Stimulated activated CD8-positive, alpha-beta memory T cell treated with anti-CD3 and anti-CD28 coated beads, Interleukin-15, amount 100 ng/mL, for 1 hour (primary cell): ENCODE measurements around the gene CLDN20.
"Not testable (repeated sequence)": the region's sequence is repeated elsewhere in the genome, so short reads cannot be mapped to it uniquely, and the experiment has no call there.

Experiments used
- DNase-seq: peaks from one replicate; pipeline ENCODE4 v3.0.0-alpha.2; 2020; ENCODE audit warnings: low read depth

The CLDN20 gene

GRCh38 chr6:155263373-155264063 is at the start of gene CLDN20:
CLDN20 (plus strand) TSS chr6:155264013; CDS start chr6:155275720, 11,707 bp downstream.
- DNase-seq, result no peak

- no peak for DNase-seq
These were observed 47.9 kb upstream of the CLDN20 start for GRCh38 chr6:155215906-155216305.

- DNase-seq, result no peak
These were observed 47.3 kb upstream of the CLDN20 start for GRCh38 chr6:155216312-155217046.

- DNase-seq, result not testable (repeated sequence)
These were observed 45.1 kb upstream of the CLDN20 start for GRCh38 chr6:155218711-155219110.

GRCh38 chr6:155219299-155219698 is 44.5 kb upstream of the CLDN20 start:
- DNase-seq, result no peak

- DNase-seq, result no peak
These were observed 43.9 kb upstream of the CLDN20 start for GRCh38 chr6:155219858-155220301.

GRCh38 chr6:155221086-155221485 is 42.7 kb upstream of the CLDN20 start:
- DNase-seq, result no peak

GRCh38 chr6:155222506-155222905 is 41.3 kb upstream of the CLDN20 start:
- no peak for DNase-seq

- DNase-seq, result no peak
These were observed 40.0 kb upstream of the CLDN20 start for GRCh38 chr6:155223646-155224451.

- DNase-seq, result no peak
These were observed 39.2 kb upstream of the CLDN20 start for GRCh38 chr6:155224618-155225017.

GRCh38 chr6:155227046-155227445 is 36.8 kb upstream of the CLDN20 start:
- no peak for DNase-seq

GRCh38 chr6:155228546-155229166 is 35.2 kb upstream of the CLDN20 start:
- DNase-seq, result no peak

- not testable (repeated sequence) for DNase-seq
These were observed 32.8 kb upstream of the CLDN20 start for GRCh38 chr6:155230975-155231374.

GRCh38 chr6:155232848-155233247 is 31.0 kb upstream of the CLDN20 start:
- DNase-seq, result no peak

GRCh38 chr6:155234167-155234566 is 29.6 kb upstream of the CLDN20 start:
- DNase-seq, result no peak

- no peak for DNase-seq
These were observed 29.1 kb upstream of the CLDN20 start for GRCh38 chr6:155234687-155235086.

- no peak for DNase-seq
These were observed 28.7 kb upstream of the CLDN20 start for GRCh38 chr6:155235087-155235486.

- DNase-seq, result no peak
These were observed 26.2 kb upstream of the CLDN20 start for GRCh38 chr6:155237613-155238012.

GRCh38 chr6:155240905-155241600 is 22.8 kb upstream of the CLDN20 start:
- no peak for DNase-seq

- DNase-seq, result no peak
These were observed 21.8 kb upstream of the CLDN20 start for GRCh38 chr6:155241966-155242365.

- no peak for DNase-seq
These were observed 19.4 kb upstream of the CLDN20 start for GRCh38 chr6:155244434-155244833.

- DNase-seq, result no peak
These were observed 18.6 kb upstream of the CLDN20 start for GRCh38 chr6:155245193-155245592.
